ENCODE data around the gene ANKMY1. TPM values are rescaled to one million over a fixed set of nuclear protein-coding genes. Genes with fewer than 3 reads are reported as not detected.

The ANKMY1 gene
- total RNA-seq, 1 experiment from 2014 or later, result 8.2 TPM

- DNase-seq (ENCODE audit: low read depth), result no peak
Measured at GRCh38 chr2:240581811-240582210, 24.0 kb upstream of the ANKMY1 start.

DNA sequence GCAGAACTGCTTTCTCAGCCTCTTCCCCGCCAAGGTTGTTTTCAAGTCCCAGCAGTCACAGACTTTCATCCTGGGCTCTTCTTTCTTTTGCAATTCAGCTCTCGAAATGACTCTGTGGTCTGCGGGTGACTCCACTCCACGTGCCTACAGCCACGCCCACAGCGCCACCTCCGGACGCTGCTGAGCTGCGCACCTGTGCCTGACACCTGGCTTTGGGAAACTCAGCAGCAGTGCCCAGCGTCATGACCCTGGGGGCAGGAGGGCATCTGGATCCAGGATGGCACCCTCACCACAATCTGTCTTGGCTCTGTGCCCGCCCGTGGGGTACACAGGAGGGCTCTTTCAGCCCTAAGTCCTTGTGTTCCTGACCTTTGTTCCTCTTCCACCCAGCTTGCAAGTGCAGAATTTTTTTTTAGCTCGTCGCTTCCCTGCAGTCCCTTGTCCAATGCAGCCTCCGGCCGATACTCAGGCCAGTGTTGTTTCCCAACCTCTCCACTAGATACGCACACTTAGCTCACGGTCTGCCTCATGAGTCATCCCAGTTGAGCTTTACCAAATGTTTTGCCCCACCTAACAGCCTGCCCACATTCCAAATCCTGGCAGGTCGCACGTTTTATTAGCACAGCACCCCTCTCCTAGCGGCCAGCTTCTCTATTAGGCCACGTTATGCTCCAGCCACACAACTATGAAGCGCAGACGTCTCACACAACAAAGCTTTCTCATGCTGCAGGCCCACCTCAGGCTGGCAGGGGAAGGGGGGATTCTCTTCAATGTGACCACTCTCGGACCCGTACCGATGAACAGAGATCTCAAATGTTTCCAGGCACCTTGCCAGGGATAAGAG lies 22.2 kb upstream of the ANKMY1 start:
- DNase-seq (ENCODE audit: low read depth), result peak; percentile 89

GRCh38 chr2:240579071-240579762 lies 21.4 kb upstream of the ANKMY1 start:
- no peak for DNase-seq (ENCODE audit: low read depth)

DNA sequence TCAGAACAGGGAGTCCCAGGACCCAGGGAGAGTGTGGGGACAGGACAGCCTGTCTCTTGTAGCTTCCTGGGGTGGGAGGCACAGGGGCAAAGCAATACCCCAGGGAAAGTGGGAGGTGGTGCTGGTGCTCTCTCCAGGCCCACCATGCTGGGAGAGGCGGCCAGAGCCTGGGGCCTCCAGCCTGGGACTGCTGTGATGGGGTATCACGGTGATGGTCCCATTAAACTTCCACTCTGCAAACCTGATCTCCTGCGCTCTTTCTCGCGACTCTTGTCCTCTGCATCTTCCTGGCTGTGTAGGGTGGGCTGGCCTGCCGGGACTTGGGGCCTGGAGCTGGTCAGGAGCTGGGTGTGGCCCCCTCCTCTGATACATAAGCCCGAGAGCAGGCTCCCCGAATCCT lies 20.7 kb upstream of the ANKMY1 start:
- no peak for DNase-seq (ENCODE audit: low read depth)

- no peak for DNase-seq (ENCODE audit: low read depth)
Measured at GRCh38 chr2:240578110-240578450, 20.3 kb upstream of the ANKMY1 start.

DNA sequence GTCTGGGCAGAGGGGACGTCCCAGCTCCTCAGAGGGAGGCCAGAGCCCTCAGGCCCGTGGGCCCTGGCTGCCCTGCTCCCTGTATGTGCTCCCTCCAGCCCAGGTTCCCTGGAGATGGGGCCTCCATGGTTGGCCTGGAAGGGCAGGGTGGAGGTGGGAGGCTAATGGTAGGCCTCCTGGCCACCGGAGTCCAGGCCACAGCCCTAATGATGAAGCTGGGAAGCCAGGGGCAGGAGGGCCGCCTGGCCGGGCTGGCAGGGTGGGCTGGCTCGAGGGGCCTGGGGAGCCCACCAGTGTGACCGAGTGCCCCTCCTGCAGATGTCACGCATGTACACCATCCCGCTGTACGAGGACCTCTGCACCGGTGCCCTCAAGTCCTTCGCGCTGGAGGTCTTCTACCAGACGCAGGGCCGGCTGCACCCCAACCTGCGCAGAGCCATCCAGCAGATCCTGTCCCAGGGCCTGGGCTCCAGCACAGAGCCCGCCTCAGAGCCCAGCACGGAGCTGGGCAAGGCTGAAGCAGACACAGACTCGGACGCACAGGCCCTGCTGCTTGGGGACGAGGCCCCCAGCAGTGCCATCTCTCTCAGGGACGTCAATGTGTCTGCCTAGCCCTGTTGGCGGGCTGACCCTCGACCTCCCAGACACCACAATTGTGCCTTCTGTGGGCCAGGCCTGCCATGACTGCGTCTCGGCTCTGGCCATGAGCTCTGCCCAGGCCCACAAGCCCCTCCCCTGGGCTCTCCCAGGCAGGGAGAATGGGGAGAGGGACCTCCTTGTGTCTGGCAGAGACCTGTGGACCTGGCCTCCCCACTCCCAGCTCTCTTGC lies 19.7 kb upstream of the ANKMY1 start:
- no peak for DNase-seq (ENCODE audit: low read depth)

GRCh38 chr2:240576436-240577205 lies 18.8 kb upstream of the ANKMY1 start:
- DNase-seq (ENCODE audit: low read depth), result no peak

GRCh38 chr2:240576036-240576435 lies 18.2 kb upstream of the ANKMY1 start:
- DNase-seq (ENCODE audit: low read depth), result no peak

DNA sequence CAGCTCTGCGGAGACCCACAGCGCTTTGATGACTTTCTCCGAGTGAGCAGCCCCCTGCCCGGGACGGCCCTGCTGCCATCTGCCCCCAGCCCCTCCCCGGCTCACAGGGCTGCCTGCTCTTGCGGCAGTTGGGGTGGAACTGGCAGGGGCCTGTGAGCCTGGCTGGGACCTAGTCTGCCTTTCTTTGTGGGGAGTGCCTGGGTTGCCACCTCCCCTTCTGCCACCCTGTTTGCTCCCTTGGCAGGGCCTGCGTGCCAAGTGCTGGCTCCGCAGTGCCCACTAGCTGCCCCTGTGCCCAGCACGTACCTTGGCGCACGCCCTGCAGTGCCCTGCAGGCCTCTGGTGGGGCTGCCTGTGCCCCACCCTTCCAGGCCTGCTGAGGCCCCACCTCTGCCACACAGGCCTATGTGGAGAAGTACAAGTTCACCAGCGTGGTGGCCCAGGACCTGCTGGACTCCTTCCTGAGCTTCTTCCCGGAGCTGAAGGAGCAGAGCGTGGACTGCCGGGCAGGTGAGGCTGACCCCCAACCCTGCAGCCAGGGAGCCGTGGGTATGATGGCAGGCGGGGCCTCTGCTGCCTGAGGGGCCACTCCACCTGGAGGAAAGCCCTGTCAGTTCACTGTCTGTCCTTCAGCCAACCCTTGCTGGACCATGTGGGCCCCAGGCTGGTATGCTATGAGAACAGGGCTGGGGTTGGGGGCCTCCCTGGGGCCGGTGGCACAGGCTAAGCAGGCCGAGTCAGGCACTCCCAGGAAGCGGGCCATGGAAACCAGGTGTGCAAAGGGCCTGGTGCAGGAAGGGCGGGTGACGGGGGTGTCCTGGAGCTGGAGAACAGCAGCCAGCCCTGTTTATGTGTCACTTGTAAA lies 17.5 kb upstream of the ANKMY1 start:
- no peak for DNase-seq (ENCODE audit: low read depth)

DNA sequence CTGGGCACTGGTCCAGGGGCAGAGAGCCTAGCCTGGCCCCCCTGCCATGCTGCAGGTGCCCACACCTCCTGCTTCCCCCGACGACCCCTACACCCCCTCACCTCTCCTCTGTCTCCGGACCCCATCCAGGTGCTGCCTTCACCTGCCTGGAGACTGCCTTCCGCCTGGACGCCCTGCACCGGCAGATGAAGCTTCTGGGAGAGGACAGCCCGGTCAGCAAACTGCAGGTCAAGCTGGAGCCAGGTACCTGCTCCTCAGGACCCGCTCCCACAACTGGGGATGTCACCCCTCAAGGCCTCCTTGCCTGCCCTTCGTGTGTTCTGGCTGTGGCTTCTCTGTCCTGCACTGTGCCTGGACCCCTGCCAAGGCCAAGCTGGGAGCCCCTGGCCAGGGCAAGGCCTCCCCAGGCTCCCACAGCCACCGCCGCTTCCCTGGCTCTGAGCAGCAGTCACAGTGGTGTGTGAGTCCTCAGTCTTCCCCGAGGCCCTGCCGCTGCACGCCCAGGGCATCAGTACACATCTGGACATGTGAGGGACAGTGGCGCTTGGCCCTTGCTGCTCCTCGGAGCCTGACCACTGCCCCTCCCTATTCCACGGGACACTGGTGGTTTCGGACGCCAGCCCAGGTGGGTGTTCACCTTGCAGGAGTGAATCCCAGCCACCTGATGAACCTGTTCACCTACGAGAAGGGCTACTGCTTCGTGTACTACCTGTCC lies 16.8 kb upstream of the ANKMY1 start:
- DNase-seq (ENCODE audit: low read depth), result no peak

- no peak for DNase-seq (ENCODE audit: low read depth)
Measured at GRCh38 chr2:240573516-240574385, 16.0 kb upstream of the ANKMY1 start.

DNA sequence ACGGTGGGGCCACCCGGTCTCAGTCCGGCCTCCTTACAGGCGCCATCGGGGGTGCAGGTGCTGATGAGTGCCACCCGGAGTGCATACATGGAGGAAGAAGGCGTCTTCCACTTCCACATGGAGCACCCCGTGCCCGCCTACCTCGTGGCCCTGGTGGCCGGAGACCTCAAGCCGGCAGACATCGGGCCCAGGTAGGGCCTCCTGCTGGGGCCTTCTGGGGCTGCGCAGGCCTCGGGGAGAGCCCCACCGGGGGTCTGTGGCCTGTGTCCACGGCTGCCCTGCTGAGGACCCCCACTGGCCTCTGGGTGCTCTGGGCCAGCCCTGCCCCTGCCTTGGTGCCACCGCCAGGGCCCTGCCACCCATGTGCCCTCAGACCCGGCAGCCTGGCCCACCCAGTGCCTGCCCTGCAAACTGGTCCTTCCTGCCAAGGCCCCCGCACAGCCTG lies 15.3 kb upstream of the ANKMY1 start:
- no peak for DNase-seq (ENCODE audit: low read depth)

GRCh38 chr2:240572141-240573031 lies 14.6 kb upstream of the ANKMY1 start:
- no peak for DNase-seq (ENCODE audit: low read depth)

DNA sequence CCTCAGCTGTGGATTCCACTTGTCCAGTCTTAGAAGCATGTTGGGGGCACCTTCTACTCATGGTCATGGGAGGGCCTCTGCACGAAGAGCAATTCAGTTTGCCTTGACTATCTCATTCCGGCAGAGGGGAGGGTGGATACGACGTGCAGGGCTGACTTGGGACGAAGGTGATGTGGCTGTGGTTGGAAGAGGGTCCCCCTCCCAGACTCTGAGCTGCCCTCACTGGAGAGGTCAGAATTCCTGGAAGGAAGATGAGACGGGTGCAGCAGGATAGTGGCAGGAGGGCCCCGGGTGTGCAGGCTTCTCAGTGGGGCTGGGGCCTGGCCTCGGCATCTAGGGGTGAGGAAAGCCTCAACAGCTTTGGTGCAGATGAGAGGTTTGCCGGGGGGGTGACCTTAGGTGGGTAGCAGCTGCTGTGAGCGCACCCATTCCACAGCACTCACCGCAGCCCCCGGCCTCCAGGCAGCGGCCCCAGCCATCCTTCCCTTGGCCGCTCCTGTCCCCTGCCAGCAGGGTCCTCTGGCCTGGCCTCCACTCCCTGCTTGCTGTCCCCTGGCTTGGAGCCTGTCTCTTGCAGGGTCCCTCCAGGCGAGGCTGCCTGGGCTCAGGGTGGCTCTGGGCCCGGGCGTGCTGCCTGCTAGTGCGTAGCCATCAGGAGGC lies 13.7 kb upstream of the ANKMY1 start:
- DNase-seq (ENCODE audit: low read depth), result no peak

DNA sequence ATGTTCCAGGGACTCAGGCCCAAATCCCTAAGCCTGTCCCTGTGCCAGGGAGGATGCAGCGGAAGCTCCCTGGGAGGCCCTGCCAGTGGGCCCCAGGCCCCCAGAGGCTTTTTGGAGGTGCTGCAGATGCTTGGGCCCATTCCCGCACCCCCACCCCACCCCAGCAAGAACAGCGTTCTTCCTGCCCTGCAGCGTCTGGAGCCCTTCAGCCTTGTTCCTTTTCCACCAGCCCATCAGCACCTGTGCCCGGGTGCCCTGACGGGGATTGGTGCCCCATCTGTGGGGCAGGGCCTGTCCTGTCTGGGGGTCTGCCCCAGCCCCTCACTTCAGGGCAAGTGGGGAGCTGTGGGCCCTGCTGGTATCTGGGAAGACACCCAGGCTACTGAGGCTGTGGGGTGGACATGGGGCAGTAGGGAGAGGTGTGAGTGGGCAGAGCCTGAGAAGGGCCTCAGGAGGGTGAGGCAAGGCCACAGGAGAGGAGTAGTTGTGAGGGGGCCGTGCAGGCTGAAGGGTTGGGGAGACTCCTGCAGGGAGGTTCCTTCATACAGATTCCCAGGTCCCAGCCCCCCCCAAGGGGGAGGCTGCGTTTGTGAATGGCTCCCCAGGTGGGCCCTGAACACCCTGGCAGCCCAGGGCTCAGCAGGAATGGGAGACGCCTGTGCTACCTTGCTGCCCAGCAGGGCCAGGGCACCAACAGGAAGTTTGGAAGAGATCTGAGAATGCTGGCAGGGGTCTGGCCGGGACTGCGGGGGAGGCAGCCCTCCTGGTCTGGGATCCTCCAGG lies 12.9 kb upstream of the ANKMY1 start:
- DNase-seq (ENCODE audit: low read depth), result no peak

GRCh38 chr2:240569998-240570530 lies 12.3 kb upstream of the ANKMY1 start:
- no peak for DNase-seq (ENCODE audit: low read depth)

All from LHCN-M2 (cell line).